C4-2B (cell line): Measurements from ENCODE around the gene SOAT2.

Experiments used
- CTCF ChIP-seq: fragments of 450-650 bp; conservative IDR thresholded peaks from 2 replicates; pipeline ENCODE4 v1.5.1; 2017; ENCODE audit warnings: mild to moderate bottlenecking
- ZFX ChIP-seq: fragments of 450-650 bp; IDR thresholded peaks from 2 replicates; pipeline ENCODE4 v1.6.1; 2017

- TF ChIP-seq CTCF (peak; percentile 93), ZFX (no peak)
Measured at GRCh38 chr12:53065975-53066931, 37.0 kb upstream of the SOAT2 start.
